GM19099 (cell line): ENCODE measurements around the gene IKBKG.

Experiments
- POLR2A ChIP-seq: IDR thresholded peaks from 3 replicates; pipeline ENCODE4 v1.6.1; 2011; ENCODE audit warnings: low read depth; ENCODE audit not compliant: insufficient read length; ENCODE audit errors: extremely low read depth

Gene IKBKG

DNA sequence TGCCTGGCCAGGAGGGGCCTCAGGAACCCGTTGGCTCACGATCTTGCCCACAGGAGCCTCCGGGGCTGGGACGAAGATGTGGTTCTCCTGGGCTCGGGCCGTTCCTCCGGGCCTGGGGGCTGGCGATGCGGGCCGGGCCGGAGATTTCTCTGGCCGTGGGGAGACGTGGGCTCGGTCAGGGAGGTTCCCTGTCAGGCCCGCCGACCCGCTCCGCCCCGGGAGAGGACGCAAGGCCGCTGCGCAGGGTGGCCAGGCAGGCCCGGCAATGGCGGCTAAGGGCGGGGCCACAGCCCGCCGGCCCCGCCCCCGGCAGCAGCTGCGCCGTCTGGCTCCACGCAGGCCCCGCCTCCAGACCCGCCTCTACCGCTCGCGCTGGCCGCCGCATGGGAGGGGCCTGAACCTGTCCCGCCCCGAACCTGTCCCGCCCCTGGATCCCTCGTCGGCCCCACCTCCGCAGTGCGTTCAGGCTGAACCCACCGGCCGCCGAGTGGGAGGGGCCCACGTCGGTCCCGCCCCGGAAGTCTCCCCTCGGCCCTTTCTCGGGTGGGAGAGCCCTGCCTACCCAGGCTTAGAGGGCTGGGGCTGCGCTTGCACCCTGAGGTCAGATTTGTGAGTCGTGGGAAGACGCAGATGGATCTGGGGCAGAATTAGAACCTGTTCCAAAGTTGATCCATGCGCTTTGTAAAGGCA lies 31.3 kb upstream of the IKBKG start, which contains the start of gene FAM3A:
Gene FAM3A, minus strand, starts transcription at position 267 of the 690 bp plus-strand sequence. CDS start 460 bp downstream, outside the sequence.
- TF ChIP-seq POLR2A = peak; percentile 75

DNA sequence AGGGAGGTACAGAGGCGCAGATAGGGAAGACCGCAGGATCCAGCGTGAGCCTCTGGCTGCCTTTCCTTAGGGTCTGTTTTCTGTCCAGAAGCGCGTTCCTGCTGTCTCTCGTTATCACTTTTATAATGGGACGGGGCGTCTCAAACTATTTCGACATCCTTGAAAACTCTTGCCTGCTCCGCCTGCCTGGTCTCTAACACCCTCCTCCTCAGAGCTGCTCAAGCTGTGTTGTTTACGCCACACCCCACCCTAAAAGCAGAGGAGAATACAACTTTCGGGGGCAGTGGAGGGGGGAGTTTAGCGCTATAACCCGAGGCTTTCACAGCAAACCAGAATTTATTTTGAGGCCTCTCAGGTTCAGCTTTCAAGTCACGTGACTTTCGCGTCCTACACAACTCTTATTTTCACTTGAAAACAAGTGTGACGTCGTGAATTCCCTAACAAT lies 30.7 kb upstream of the IKBKG start:
- TF ChIP-seq POLR2A = no peak

GRCh38 chrX:154517101-154517781 lies 30.2 kb upstream of the IKBKG start:
- no peak for TF ChIP-seq POLR2A

DNA sequence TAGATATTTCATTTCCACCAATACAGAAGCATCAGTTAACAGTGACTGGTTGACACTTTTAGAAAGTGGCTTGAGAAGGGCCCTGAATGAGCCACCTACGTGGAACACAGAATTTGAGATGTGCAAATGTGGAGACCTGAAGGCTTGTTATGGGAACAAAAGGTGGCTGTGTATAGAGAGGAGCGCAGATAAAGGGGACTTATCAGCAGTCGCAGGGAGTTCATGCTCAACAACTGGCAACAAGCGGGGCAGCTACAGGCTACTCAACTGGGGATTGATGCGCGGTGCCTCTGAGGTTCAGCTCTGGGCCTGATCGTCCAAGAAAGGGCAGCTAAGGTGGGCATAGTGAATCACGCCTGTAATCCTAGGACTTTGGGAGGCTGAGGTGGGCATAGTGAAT lies 28.0 kb upstream of the IKBKG start:
- no peak for TF ChIP-seq POLR2A

DNA sequence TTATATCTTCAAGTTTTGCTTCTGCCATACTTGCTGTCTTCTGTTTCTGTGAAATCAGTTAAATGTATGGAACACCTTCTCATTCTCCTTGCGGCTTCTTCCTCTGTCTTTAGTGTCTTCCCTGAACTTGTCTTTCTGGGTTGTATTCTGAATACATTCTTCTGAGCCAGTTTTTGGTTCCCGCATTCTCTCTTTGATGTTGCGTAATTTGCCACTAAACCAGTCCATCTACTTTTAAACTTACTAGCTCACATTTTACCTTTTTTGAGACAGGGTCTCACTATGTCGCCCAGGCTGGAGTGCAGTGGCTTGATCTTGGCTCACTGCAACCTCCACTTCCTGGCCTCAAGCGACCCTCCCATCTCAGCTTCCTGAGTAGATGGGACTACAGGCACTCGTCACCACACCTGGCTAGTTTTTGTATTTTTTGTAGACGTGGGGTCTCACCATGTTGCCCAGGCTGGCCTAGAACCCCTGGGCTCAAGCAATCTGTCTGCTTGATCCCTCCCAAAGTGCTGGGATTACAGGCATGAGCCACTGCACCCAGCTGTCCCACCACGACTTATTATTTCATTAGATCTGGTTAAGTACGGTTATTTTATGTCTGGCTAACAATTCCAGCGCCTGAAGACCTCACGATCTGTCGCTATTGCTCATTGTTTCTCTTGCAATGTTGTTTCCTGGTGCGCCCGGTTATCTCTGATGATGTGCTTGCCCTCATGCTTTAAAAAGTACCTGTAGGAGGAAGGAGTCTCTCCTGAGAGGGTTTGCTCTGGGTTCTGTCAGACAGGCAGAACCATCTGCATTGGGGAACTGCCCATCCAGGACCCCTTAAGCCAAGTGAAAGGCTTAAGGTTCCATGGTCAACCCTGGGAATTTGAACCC lies 21.6 kb upstream of the IKBKG start:
- TF ChIP-seq POLR2A = no peak

GRCh38 chrX:154526901-154527675 lies 20.3 kb upstream of the IKBKG start:
- TF ChIP-seq POLR2A = peak; percentile 41

DNA sequence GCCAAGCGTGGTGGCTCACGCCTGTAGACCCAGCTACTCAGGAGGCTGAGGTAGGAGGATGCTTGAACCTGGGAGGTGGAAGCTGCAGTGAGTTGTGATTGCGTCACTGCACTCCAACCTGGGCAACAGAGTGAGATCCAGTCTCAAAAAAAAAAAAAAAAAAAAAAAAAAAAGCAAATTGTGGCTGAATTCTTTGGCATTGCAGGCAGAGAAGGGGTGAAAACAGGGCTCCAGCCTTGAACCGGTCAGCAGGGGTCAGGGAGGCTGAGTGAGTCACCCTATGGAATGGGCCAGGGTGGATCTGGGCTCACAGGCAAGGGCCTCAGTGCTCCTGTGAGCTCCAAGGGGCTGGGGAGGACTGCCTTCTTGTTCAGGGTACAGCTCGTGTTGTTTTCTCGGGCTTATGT lies 18.2 kb upstream of the IKBKG start:
- no peak for TF ChIP-seq POLR2A

GRCh38 chrX:154530286-154530685 lies 17.1 kb upstream of the IKBKG start:
- no peak for TF ChIP-seq POLR2A

- TF ChIP-seq POLR2A = no peak
Observed at GRCh38 chrX:154531626-154532025, 15.8 kb upstream of the IKBKG start.

DNA sequence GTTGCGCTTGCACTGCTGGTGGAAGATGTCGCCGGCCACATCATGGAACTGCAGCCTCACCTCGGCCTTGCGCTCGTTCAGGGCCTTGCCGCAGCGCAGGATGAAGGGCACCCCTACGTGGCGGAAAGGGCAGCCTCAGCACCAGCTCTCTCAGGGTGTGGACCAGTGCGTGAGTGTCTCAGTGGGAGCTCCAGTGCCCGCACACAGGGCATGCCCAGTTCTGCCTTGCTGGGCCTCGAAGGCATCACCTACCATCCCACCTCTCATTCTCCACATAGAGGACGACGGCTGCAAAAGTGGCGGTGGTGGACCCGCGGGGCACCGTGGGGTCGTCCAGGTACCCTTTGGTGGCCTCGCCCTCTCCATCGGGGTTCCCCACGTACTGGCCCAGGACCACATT lies 14.7 kb upstream of the IKBKG start:
- no peak for TF ChIP-seq POLR2A

DNA sequence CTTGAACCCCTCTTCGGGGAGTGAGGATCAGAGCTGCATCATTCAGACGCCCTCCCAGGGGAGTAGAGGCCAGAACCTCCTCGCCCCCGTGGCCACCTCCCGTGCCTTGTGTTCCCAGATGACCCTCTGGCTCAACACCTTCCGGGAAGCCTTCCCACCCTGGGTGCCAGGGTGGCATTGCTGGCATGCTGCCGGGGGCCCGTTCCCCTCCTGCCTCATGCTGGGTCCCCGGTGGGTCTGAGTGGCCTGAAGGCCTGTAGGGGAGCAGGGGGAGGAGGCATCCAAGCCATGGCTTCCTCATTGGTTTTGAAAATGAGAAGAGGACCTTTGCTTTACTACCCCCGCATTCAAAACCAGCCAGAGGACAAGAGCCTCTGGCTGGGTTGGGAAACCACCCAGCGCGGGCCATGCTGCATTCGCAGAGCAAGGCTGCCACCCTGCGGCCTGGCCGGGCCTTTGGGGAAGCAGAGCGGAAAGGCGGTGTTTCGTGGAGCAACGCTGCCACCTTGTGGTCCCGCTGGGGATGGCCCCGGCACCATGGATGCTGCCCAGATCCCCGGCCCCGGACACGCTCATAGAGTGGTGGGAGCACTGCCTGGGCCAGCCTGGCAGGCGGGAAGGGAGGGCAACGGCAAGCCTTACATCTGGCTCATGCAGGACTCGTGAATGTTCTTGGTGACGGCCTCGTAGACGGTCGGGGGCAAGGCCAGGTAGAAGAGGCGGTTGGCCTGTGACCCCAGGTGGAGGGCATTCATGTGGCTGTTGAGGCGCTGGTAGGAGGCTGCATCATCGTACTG lies 12.7 kb upstream of the IKBKG start:
- no peak for TF ChIP-seq POLR2A

GRCh38 chrX:154535892-154536291 lies 11.5 kb upstream of the IKBKG start:
- no peak for TF ChIP-seq POLR2A

DNA sequence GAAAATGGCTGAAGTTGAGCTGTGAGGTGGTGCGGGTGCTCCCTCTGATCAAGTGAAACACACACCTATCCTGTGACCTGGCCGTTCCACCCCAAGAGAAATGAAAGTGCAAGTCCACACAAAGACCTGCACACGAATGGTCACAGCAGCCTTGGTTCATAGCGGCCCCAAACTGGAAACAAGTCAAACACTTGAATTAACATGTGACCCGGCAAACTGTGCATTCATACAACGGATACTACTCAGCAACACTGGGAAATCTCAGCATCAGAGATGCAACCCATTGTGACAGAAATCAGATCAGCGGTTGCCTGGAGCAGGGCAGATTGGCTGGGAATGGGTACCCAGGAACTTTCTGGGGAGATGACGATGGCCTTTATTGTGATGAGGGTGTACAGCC lies 8.3 kb upstream of the IKBKG start:
- TF ChIP-seq POLR2A = no peak
